HepG2 (cell line): ENCODE results near the gene ZDHHC14. TPM values are rescaled to one million over a fixed set of nuclear protein-coding genes. Genes with fewer than 3 reads are reported as not detected.

Experiments
- AKAP8 ChIP-seq: sonication (generic); formaldehyde crosslinking; IDR thresholded peaks from 2 replicates; pipeline ENCODE4 v1.5.1; 2020; ENCODE audit warnings: mild to moderate bottlenecking, missing genetic modification reagents
- ARID3A ChIP-seq: IDR thresholded peaks from 2 replicates; pipeline ENCODE4 v1.6.1; 2012; ENCODE audit warnings: low read depth, low read length, improper control_type of control experiment
- ATF1 ChIP-seq: IDR thresholded peaks from 2 replicates; pipeline ENCODE4 v1.6.1; 2016; ENCODE audit warnings: mild to moderate bottlenecking, control low read depth
- HDAC2 ChIP-seq: sonication (generic); formaldehyde crosslinking; IDR thresholded peaks from 2 replicates; pipeline ENCODE4 v1.4.0; 2020; ENCODE audit warnings: missing genetic modification reagents
- HOXA9 ChIP-seq: sonication (generic); formaldehyde crosslinking; IDR thresholded peaks from 2 replicates; pipeline ENCODE4 v1.8.1; 2022; ENCODE audit warnings: missing genetic modification reagents, mild to moderate bottlenecking, moderate library complexity, borderline replicate concordance
- KDM5A ChIP-seq: fragments of 200-600 bp; sonication (generic); IDR thresholded peaks from 2 replicates; pipeline ENCODE4 v1.7.0; 2018; ENCODE audit warnings: antibody characterized with exemption, mild to moderate bottlenecking, low read length, borderline replicate concordance
- KMT2B ChIP-seq: IDR thresholded peaks from 2 replicates; pipeline ENCODE4 v1.6.1; 2016; ENCODE audit warnings: missing genetic modification reagents, missing compliant biosample characterization
- MATR3 ChIP-seq: sonication (generic); formaldehyde crosslinking; IDR thresholded peaks from 2 replicates; pipeline ENCODE4 v1.4.0; 2020; ENCODE audit warnings: missing genetic modification reagents
- NR2C2 ChIP-seq: sonication (generic); formaldehyde crosslinking; IDR thresholded peaks from 2 replicates; pipeline ENCODE4 v1.4.0; 2020; ENCODE audit warnings: missing genetic modification reagents, mild to moderate bottlenecking, moderate library complexity, borderline replicate concordance
- SIX1 ChIP-seq: sonication (generic); formaldehyde crosslinking; IDR thresholded peaks from 2 replicates; pipeline ENCODE4 v1.4.0; 2020; ENCODE audit warnings: missing genetic modification reagents, borderline replicate concordance
- SYNCRIP ChIP-seq: fragments of 200-400 bp; formaldehyde crosslinking; IDR thresholded peaks from 2 replicates; pipeline ENCODE4 v1.6.1; 2018; ENCODE audit warnings: mild to moderate bottlenecking, low read depth, low read length; ENCODE audit not compliant: insufficient read depth
- TARDBP ChIP-seq: sonication (generic); formaldehyde crosslinking; IDR thresholded peaks from 2 replicates; pipeline ENCODE4 v1.8.0; 2022; ENCODE audit warnings: mild to moderate bottlenecking, missing genetic modification reagents
- TOPORS ChIP-seq: sonication (generic); formaldehyde crosslinking; IDR thresholded peaks from 2 replicates; pipeline ENCODE4 v1.8.0; 2023; ENCODE audit warnings: mild to moderate bottlenecking, missing genetic modification reagents
- YY1 ChIP-seq: IDR thresholded peaks from 2 replicates; pipeline ENCODE4 v1.6.1; 2011; ENCODE audit warnings: low read length, low read depth, moderate library complexity, mild to moderate bottlenecking; ENCODE audit not compliant: insufficient read depth, insufficient replicate concordance
- ZFP36L2 ChIP-seq: sonication (generic); formaldehyde crosslinking; IDR thresholded peaks from 2 replicates; pipeline ENCODE4 v1.4.0; 2020; ENCODE audit warnings: missing genetic modification reagents
- ZNF282 ChIP-seq: fragments of 450-650 bp; IDR thresholded peaks from 2 replicates; pipeline ENCODE4 v1.6.1; 2018; ENCODE audit not compliant: partially characterized antibody
- ZNF431 ChIP-seq: sonication (generic); formaldehyde crosslinking; IDR thresholded peaks from 2 replicates; pipeline ENCODE4 v1.9.0; 2022; ENCODE audit warnings: missing genetic modification reagents, low read depth, mild to moderate bottlenecking, borderline replicate concordance
- ZNF619 ChIP-seq: sonication (generic); formaldehyde crosslinking; IDR thresholded peaks from 2 replicates; pipeline ENCODE4 v1.4.0; 2020; ENCODE audit warnings: mild to moderate bottlenecking, missing genetic modification reagents
- ZSCAN20 ChIP-seq: sonication (generic); formaldehyde crosslinking; IDR thresholded peaks from 2 replicates; pipeline ENCODE4 v1.4.0; 2020; ENCODE audit warnings: missing genetic modification reagents, mild to moderate bottlenecking, borderline replicate concordance
- polyA plus RNA-seq, 8 experiments: library from polyadenylated mRNA; depleted of rRNA in 3 of 8; stranded (reverse) in 7 of 8; unstranded in 1 of 8; fragments of >200 nt; fragmentation: Illumina TruSeq in 4 of 8; extraction: Trizol in 4 of 8; gene quantifications; 2 replicates each; pipeline versions ENCODE4 v1.2.1 to v1.2.3, GENCODE V29; 2011 to 2016; ENCODE audit warnings: low read depth in 4 of 8, missing spikeins in 1 of 8, mixed read lengths in 1 of 8; ENCODE audit not compliant: insufficient read depth in 1 of 8
- total RNA-seq, 5 experiments: library from RNA; depleted of rRNA; stranded (reverse); fragments of >200 nt; fragmentation: Illumina TruSeq; extraction: Trizol; gene quantifications; 2 replicates each; pipeline ENCODE4 v1.2.3, GENCODE V29; 2016; ENCODE audit warnings: low read depth in 1 of 5
- TF ChIP-seq, protein P1 (sequence below): sonication (generic); formaldehyde crosslinking; IDR thresholded peaks from 2 replicates; pipeline ENCODE4 v1.8.1; 2023; ENCODE audit warnings: mild to moderate bottlenecking, missing genetic modification reagents
- TF ChIP-seq, protein P2 (sequence below): sonication (generic); formaldehyde crosslinking; IDR thresholded peaks from 2 replicates; pipeline ENCODE4 v1.4.0; 2020; ENCODE audit warnings: mild to moderate bottlenecking, low read depth, missing genetic modification reagents
- TF ChIP-seq, protein P3 (sequence below): sonication (generic); formaldehyde crosslinking; IDR thresholded peaks from 2 replicates; pipeline ENCODE4 v1.4.0; 2020; ENCODE audit warnings: mild to moderate bottlenecking, missing genetic modification reagents, borderline replicate concordance

Gene ZDHHC14
- total and polyA plus RNA-seq, 2 of the 13 experiments (the other 11 are each of a cell fraction or from before 2014, with no cell fraction given): 3.7 to 9.5 TPM

DNA sequence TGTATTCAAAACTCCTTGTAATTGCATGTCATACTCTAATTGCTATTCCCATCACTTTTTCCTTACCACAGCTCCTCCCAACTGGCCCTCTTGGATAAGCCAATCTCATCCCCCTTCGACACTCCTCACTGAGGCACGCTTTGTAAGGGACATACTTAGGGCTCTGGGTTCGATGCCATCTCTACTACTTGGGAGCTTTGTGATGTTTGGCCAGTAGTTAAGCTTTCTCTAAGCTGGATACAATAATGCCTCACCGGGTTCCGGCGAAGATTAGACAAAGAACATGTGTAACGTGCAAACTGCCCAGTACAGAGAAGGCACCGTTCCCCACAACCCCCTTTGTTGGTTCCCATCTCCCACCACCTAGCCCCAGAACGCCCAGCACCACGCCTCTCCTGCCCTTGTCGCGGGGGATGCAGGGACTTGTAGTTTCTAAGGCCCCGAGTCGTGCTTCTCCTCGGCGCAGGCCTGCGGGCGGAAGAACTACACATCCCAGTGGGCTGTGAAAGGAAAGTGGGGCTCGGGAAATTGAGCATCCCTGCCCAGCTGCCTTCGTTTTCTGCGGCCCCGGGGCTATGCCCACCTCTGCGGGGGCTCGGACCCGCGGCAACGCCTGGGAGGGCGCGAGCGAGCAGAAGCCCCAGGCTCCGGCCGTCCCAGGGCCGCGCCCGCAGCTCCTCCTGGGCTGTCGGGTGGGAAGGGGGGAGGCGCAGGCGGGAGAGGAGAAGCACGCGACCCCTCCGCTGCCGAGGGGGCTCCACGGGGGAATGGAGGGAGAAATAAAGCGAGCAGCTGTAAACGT lies 1.1 kb upstream of the ZDHHC14 start (continued):
- TF ChIP-seq HDAC2 (CRISPR knock-in tag) (no peak; the same call in 1 of the 2 replicates), ZFP36L2 (CRISPR knock-in tag) (no peak), TOPORS (CRISPR knock-in tag) (no peak), KMT2B (CRISPR knock-in tag) (peak; percentile 76), NR2C2 (CRISPR knock-in tag) (peak; percentile 90), ARID3A (no peak), KDM5A (peak; percentile 49; the same call in 1 of the 2 replicates), YY1 (peak; percentile 65), ZNF619 (CRISPR knock-in tag) (no peak), AKAP8 (CRISPR knock-in tag) (peak; percentile 67; the same call in 1 of the 2 replicates), HOXA9 (CRISPR knock-in tag) (no peak), ZNF431 (CRISPR knock-in tag) (no peak), TARDBP (CRISPR knock-in tag) (no peak; the same call in 1 of the 2 replicates), SYNCRIP (no peak), SIX1 (CRISPR knock-in tag) (0 out of 2 replicates have a peak, but pooled peaks have one; percentile 18), ATF1 (no peak), ZSCAN20 (0 out of 2 replicates have a peak, but pooled peaks have one; percentile 28), MATR3 (CRISPR knock-in tag) (no peak), ZNF282 (no peak)
- TF ChIP-seq, protein P1, sequence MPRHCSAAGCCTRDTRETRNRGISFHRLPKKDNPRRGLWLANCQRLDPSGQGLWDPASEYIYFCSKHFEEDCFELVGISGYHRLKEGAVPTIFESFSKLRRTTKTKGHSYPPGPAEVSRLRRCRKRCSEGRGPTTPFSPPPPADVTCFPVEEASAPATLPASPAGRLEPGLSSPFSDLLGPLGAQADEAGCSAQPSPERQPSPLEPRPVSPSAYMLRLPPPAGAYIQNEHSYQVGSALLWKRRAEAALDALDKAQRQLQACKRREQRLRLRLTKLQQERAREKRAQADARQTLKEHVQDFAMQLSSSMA (CRISPR knock-in tag): no peak
- TF ChIP-seq, protein P2, sequence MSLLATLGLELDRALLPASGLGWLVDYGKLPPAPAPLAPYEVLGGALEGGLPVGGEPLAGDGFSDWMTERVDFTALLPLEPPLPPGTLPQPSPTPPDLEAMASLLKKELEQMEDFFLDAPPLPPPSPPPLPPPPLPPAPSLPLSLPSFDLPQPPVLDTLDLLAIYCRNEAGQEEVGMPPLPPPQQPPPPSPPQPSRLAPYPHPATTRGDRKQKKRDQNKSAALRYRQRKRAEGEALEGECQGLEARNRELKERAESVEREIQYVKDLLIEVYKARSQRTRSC: peak; percentile 71; the same call in 1 of the 2 replicates
- TF ChIP-seq, protein P3, sequence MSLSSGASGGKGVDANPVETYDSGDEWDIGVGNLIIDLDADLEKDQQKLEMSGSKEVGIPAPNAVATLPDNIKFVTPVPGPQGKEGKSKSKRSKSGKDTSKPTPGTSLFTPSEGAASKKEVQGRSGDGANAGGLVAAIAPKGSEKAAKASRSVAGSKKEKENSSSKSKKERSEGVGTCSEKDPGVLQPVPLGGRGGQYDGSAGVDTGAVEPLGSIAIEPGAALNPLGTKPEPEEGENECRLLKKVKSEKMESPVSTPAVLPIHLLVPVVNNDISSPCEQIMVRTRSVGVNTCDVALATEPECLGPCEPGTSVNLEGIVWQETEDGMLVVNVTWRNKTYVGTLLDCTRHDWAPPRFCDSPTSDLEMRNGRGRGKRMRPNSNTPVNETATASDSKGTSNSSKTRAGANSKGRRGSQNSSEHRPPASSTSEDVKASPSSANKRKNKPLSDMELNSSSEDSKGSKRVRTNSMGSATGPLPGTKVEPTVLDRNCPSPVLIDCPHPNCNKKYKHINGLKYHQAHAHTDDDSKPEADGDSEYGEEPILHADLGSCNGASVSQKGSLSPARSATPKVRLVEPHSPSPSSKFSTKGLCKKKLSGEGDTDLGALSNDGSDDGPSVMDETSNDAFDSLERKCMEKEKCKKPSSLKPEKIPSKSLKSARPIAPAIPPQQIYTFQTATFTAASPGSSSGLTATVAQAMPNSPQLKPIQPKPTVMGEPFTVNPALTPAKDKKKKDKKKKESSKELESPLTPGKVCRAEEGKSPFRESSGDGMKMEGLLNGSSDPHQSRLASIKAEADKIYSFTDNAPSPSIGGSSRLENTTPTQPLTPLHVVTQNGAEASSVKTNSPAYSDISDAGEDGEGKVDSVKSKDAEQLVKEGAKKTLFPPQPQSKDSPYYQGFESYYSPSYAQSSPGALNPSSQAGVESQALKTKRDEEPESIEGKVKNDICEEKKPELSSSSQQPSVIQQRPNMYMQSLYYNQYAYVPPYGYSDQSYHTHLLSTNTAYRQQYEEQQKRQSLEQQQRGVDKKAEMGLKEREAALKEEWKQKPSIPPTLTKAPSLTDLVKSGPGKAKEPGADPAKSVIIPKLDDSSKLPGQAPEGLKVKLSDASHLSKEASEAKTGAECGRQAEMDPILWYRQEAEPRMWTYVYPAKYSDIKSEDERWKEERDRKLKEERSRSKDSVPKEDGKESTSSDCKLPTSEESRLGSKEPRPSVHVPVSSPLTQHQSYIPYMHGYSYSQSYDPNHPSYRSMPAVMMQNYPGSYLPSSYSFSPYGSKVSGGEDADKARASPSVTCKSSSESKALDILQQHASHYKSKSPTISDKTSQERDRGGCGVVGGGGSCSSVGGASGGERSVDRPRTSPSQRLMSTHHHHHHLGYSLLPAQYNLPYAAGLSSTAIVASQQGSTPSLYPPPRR (CRISPR knock-in tag): 0 out of 2 replicates have a peak, but pooled peaks have one; percentile 17
